H9 (cell line): ENCODE data around the gene PRDX1. TPM values are rescaled to one million over a fixed set of nuclear protein-coding genes. Genes with fewer than 3 reads are reported as not detected.

Experiments
- DNase-seq: peaks from one replicate; pipeline ENCODE4 v3.0.0-alpha.2; 2017
- H2AFZ ChIP-seq: one replicate; pipeline ENCODE4 v1.6.1; 2013; ENCODE audit warnings: mild to moderate bottlenecking, low read length, control low read depth, moderate library complexity
- H2AK5ac ChIP-seq: 2 replicates; pipeline ENCODE4 v1.6.1; 2013; ENCODE audit warnings: low read length, control low read depth, mixed read lengths; ENCODE audit not compliant: insufficient read length
- H2BK120ac ChIP-seq: one replicate; pipeline ENCODE4 v1.6.1; 2013; ENCODE audit warnings: low read depth, mild to moderate bottlenecking, low read length, control low read depth, inconsistent platforms; ENCODE audit not compliant: poor library complexity, severe bottlenecking
- H2BK12ac ChIP-seq: 2 replicates; pipeline ENCODE4 v1.6.1; 2013; ENCODE audit warnings: low read length, control low read depth, mixed read lengths, low read depth; ENCODE audit not compliant: insufficient read length
- H2BK15ac ChIP-seq: 2 replicates; pipeline ENCODE4 v1.6.1; 2013; ENCODE audit warnings: low read depth, low read length, control low read depth
- H2BK20ac ChIP-seq: one replicate; pipeline ENCODE4 v1.6.1; 2013; ENCODE audit warnings: low read depth, mild to moderate bottlenecking, low read length, control low read depth, inconsistent platforms; ENCODE audit not compliant: poor library complexity, severe bottlenecking
- H2BK5ac ChIP-seq: 2 replicates; pipeline ENCODE4 v1.6.1; 2013; ENCODE audit warnings: low read length, control low read depth, mixed read lengths; ENCODE audit not compliant: insufficient read length
- H3K14ac ChIP-seq: 2 replicates; pipeline ENCODE4 v1.6.1; 2013; ENCODE audit warnings: low read length, control low read depth; ENCODE audit not compliant: insufficient read depth
- H3K18ac ChIP-seq: 2 replicates; pipeline ENCODE4 v1.6.1; 2013; ENCODE audit warnings: low read depth, mild to moderate bottlenecking, mixed read lengths, low read length, control low read depth; ENCODE audit not compliant: insufficient read length
- H3K23ac ChIP-seq: 2 replicates; pipeline ENCODE4 v1.6.1; 2013; ENCODE audit warnings: low read length, control low read depth, mixed read lengths, low read depth; ENCODE audit not compliant: insufficient read length
- H3K23me2 ChIP-seq: 2 replicates; pipeline ENCODE4 v1.6.1; 2013; ENCODE audit warnings: low read depth, mild to moderate bottlenecking, mixed read lengths, low read length, control low read depth; ENCODE audit not compliant: insufficient read length, poor library complexity, severe bottlenecking
- H3K27ac ChIP-seq: 2 replicates; pipeline ENCODE4 v1.5.1; 2013; ENCODE audit warnings: low read length, control low read depth, mixed read lengths, low read depth; ENCODE audit not compliant: insufficient read length
- H3K27me3 ChIP-seq: 2 replicates; pipeline ENCODE4 v1.6.1; 2013; ENCODE audit warnings: low read length, control low read depth, inconsistent platforms; ENCODE audit not compliant: insufficient read depth
- H3K4ac ChIP-seq: 2 replicates; pipeline ENCODE4 v1.6.1; 2013; ENCODE audit warnings: low read depth, mild to moderate bottlenecking, control low read depth, inconsistent platforms, low read length, moderate library complexity
- H3K4me1 ChIP-seq: 2 replicates; pipeline ENCODE4 v1.6.1; 2013; ENCODE audit warnings: low read length, control low read depth, inconsistent platforms; ENCODE audit not compliant: insufficient read depth
- H3K4me2 ChIP-seq: 2 replicates; pipeline ENCODE4 v1.6.1; 2013; ENCODE audit warnings: low read length, control low read depth, mixed read lengths; ENCODE audit not compliant: insufficient read length, insufficient read depth
- H3K56ac ChIP-seq: 2 replicates; pipeline ENCODE4 v1.6.1; 2013; ENCODE audit warnings: low read depth, mild to moderate bottlenecking, mixed read lengths, low read length, control low read depth; ENCODE audit not compliant: insufficient read length
- H3K79me1 ChIP-seq: 2 replicates; pipeline ENCODE4 v1.6.1; 2013; ENCODE audit warnings: low read depth, mild to moderate bottlenecking, moderate library complexity, low read length, control low read depth, inconsistent platforms; ENCODE audit not compliant: insufficient read depth, poor library complexity, severe bottlenecking
- H3K79me2 ChIP-seq: 2 replicates; pipeline ENCODE4 v1.6.1; 2013; ENCODE audit warnings: low read length, control low read depth, inconsistent platforms; ENCODE audit not compliant: insufficient read depth
- H3K9ac ChIP-seq: 2 replicates; pipeline ENCODE4 v1.6.1; 2013; ENCODE audit warnings: low read length, control low read depth, mixed read lengths; ENCODE audit not compliant: insufficient read length; ENCODE audit errors: extremely low read depth
- H3K9me3 ChIP-seq: one replicate; pipeline ENCODE4 v1.6.1; 2013; ENCODE audit warnings: low read depth, low read length, inconsistent platforms; ENCODE audit not compliant: control insufficient read depth
- H3T11ph ChIP-seq: one replicate; pipeline ENCODE4 v1.6.1; 2013; ENCODE audit warnings: mild to moderate bottlenecking, low read length, control low read depth, inconsistent platforms
- H4K20me1 ChIP-seq: one replicate; pipeline ENCODE4 v1.6.1; 2013; ENCODE audit not compliant: control insufficient read depth, insufficient read length, insufficient read depth
- H4K5ac ChIP-seq: 2 replicates; pipeline ENCODE4 v1.6.1; 2013; ENCODE audit warnings: low read depth, mild to moderate bottlenecking, mixed read lengths, low read length, control low read depth; ENCODE audit not compliant: insufficient read length
- H4K8ac ChIP-seq: replicated peaks from 2 replicates; pipeline ENCODE4 v1.6.1; 2013; ENCODE audit warnings: low read length, control low read depth, mixed read lengths, low read depth; ENCODE audit not compliant: insufficient read length
- H4K91ac ChIP-seq: 2 replicates; pipeline ENCODE4 v1.6.1; 2013; ENCODE audit warnings: low read depth, mild to moderate bottlenecking, moderate library complexity, mixed read lengths, low read length, control low read depth; ENCODE audit not compliant: insufficient read length
- H3K27ac Mint-ChIP-seq, 3 experiments: 2 replicates in 2 of 3; 3 replicates in 1 of 3; pipeline ENCODE4 v1.8.0; 2020 to 2021; ENCODE audit warnings: mixed read lengths in 3 of 3, mild to moderate bottlenecking in 1 of 3, moderate library complexity in 1 of 3
- H3K27me3 Mint-ChIP-seq: 2 replicates; pipeline ENCODE4 v1.8.0; 2021; ENCODE audit warnings: low read depth, mild to moderate bottlenecking, moderate library complexity, mixed read lengths
- H3K36me3 Mint-ChIP-seq, 3 experiments: 2 replicates in 2 of 3; 3 replicates in 1 of 3; pipeline ENCODE4 v1.8.0; 2020 to 2021; ENCODE audit warnings: low read depth in 3 of 3, mixed read lengths in 3 of 3; ENCODE audit not compliant: insufficient read depth in 1 of 3
- H3K4me1 Mint-ChIP-seq, 2 experiments: 2 replicates each; pipeline ENCODE4 v1.8.0; 2020; ENCODE audit warnings: mixed read lengths in 2 of 2
- H3K4me3 Mint-ChIP-seq, 2 experiments: 2 replicates in 1 of 2; 3 replicates in 1 of 2; pipeline ENCODE4 v1.8.0; 2020 to 2021; ENCODE audit warnings: mild to moderate bottlenecking in 2 of 2, mixed read lengths in 2 of 2, moderate library complexity in 1 of 2
- H3K9me3 Mint-ChIP-seq, 2 experiments: 2 replicates in 1 of 2; 3 replicates in 1 of 2; pipeline ENCODE4 v1.8.0; 2020; ENCODE audit warnings: mild to moderate bottlenecking in 2 of 2, mixed read lengths in 2 of 2, moderate library complexity in 1 of 2
- WGBS: extraction: QIAGEN DNeasy Blood & Tissue Kit; methylation state at CpG from one replicate; pipeline ENCODE4 v1.1.7; 2013; ENCODE audit warnings: missing lambda C conversion rate, low lambda C conversion rate, mixed read lengths; ENCODE audit not compliant: insufficient read length; ENCODE audit errors: extremely low coverage; 5-methylcytosine and 5-hydroxymethylcytosine counted together
- total RNA-seq: library from RNA; stranded (reverse); gene quantifications from 2 replicates; pipeline ENCODE4 v1.2.1, GENCODE V29; 2021
- TF ChIP-seq, protein P1 (sequence below): fragments of 200-600 bp; sonication (generic); conservative IDR thresholded peaks from 3 replicates; pipeline ENCODE4 v1.8.0; 2021; ENCODE audit warnings: antibody characterized with exemption, mild to moderate bottlenecking

Gene PRDX1
- total RNA-seq, 1 experiment from 2014 or later: 1,003 TPM

DNA sequence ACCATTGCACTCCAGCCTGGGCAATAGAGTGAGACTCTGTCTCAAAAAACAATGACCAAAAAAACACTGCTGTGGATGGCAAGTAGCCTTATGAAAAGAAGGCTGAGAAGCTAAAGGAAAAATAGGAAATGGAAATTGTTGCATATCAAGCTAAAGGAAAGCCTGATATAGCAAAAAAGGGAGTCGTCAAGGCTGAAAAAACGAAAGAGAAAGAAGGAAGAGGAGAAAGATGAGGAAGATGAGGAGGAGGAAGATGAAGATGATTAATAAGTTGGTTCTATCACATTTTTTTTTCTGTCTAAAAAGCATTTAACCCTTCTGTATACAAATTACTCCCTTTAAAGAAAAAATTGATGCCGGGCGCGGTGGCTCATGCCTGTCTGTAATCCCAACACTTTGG is 10.2 kb upstream of the PRDX1 start:
- Histone ChIP-seq H3K18ac (no peak overlapping the region), H3K79me1 (no peaks in the 10 kb centered on the region), H2BK5ac (no peak overlapping the region), H4K5ac (no peak overlapping the region), H3K23me2 (no peaks in the 10 kb centered on the region), H2BK20ac (no peak overlapping the region), H3K79me2 (no peaks in the 10 kb centered on the region), H2AFZ (no peak overlapping the region), H3K56ac (no peak overlapping the region), H2BK15ac (no peak overlapping the region), H3K4me2 (no peak overlapping the region), H3T11ph (no peak overlapping the region), H4K20me1 (no peaks in the 10 kb centered on the region), H3K9ac (no peak overlapping the region), H3K27ac (no peak overlapping the region), H3K4ac (no peak overlapping the region), H3K4me1 (no peaks in the 10 kb centered on the region), H3K9me3 (no peaks in the 10 kb centered on the region), H2BK12ac (no peak overlapping the region), H2AK5ac (no peak overlapping the region), H3K23ac (no peak overlapping the region), H4K91ac (no peak overlapping the region), H2BK120ac (no peak overlapping the region), H4K8ac (no peak overlapping the region), H3K14ac (no peak overlapping the region), H3K27me3 (no peaks in the 10 kb centered on the region)
- WGBS: 100% methylated on average over 2 of the region's 5 CpGs
- no peak for DNase-seq
- no peaks in the 10 kb centered on the region; the same call in 1 of the 2 replicates for H3K27me3 Mint-ChIP-seq
- H3K36me3 Mint-ChIP-seq: no peaks in the 10 kb centered on the region
- H3K4me1 Mint-ChIP-seq: peaks cover 19 to 20% of the 10 kb centered on the region in 2 experiments
- H3K4me3 Mint-ChIP-seq: no peak overlapping the region
- H3K9me3 Mint-ChIP-seq: no peaks in the 10 kb centered on the region
- TF ChIP-seq, protein P1, sequence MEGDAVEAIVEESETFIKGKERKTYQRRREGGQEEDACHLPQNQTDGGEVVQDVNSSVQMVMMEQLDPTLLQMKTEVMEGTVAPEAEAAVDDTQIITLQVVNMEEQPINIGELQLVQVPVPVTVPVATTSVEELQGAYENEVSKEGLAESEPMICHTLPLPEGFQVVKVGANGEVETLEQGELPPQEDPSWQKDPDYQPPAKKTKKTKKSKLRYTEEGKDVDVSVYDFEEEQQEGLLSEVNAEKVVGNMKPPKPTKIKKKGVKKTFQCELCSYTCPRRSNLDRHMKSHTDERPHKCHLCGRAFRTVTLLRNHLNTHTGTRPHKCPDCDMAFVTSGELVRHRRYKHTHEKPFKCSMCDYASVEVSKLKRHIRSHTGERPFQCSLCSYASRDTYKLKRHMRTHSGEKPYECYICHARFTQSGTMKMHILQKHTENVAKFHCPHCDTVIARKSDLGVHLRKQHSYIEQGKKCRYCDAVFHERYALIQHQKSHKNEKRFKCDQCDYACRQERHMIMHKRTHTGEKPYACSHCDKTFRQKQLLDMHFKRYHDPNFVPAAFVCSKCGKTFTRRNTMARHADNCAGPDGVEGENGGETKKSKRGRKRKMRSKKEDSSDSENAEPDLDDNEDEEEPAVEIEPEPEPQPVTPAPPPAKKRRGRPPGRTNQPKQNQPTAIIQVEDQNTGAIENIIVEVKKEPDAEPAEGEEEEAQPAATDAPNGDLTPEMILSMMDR: no peak
- H3K27ac Mint-ChIP-seq: no peak overlapping the region; a peak in 1 of 7 replicates
